ENCODE data around the gene CATSPERB.
"Not testable (repeated sequence)": the region's sequence is repeated elsewhere in the genome, so short reads cannot be mapped to it uniquely, and the experiment has no call there.

CATSPERB gene

DNA sequence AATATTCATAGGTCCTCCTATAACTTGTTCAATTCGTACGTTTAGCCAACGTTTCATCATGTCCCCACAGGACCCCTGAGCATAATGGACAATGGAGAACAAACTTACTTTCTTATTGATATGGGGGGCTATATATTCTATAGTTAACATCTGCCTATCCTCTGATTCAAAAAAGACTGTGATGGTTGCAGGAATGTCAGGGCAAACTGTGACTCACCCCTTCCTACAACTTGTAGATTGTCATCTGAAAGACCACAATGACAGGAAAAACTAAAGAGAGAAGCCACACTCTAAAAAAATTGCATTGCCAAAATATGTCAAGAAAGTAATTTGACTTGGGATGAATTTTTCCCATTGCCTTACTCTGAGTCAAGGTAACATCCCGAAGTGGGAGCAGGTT lies 50.8 kb downstream of the CATSPERB start (continued):
- no peak for TF ChIP-seq HOXA7 (CRISPR knock-in tag; IDR thresholded peaks at IDR 0.05; ENCODE audit: borderline replicate concordance)
- TF ChIP-seq, protein P1, sequence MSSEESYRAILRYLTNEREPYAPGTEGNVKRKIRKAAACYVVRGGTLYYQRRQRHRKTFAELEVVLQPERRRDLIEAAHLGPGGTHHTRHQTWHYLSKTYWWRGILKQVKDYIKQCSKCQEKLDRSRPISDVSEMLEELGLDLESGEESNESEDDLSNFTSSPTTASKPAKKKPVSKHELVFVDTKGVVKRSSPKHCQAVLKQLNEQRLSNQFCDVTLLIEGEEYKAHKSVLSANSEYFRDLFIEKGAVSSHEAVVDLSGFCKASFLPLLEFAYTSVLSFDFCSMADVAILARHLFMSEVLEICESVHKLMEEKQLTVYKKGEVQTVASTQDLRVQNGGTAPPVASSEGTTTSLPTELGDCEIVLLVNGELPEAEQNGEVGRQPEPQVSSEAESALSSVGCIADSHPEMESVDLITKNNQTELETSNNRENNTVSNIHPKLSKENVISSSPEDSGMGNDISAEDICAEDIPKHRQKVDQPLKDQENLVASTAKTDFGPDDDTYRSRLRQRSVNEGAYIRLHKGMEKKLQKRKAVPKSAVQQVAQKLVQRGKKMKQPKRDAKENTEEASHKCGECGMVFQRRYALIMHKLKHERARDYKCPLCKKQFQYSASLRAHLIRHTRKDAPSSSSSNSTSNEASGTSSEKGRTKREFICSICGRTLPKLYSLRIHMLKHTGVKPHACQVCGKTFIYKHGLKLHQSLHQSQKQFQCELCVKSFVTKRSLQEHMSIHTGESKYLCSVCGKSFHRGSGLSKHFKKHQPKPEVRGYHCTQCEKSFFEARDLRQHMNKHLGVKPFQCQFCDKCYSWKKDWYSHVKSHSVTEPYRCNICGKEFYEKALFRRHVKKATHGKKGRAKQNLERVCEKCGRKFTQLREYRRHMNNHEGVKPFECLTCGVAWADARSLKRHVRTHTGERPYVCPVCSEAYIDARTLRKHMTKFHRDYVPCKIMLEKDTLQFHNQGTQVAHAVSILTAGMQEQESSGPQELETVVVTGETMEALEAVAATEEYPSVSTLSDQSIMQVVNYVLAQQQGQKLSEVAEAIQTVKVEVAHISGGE (tag by site-specific recombination; conservative IDR thresholded peaks at IDR 0.05; ENCODE audit: low read depth) = no peak

DNA sequence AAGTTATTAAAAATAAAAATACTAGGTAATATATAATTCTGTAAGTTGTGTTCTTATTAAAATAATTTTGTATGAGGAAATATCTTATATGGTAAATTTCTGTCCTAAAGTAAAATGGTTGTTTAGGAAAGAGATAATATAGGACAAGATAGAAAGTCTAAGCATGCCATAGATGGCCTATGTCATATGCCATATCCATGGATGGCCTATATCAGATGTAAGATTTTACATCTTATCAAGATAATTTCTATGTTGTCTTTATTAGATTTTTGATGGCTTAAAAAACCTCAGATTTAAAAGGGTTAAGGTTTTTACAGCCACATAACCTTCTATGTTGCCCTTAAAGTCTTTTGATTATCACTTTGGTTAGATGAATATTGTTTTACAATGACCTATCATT lies 52.6 kb downstream of the CATSPERB start:
- H3K4me3 ChIP-seq (ENCODE audit: low read depth, low read length) = no peak overlapping the region
- TF ChIP-seq ZNF501 (tag by site-specific recombination; IDR thresholded peaks at IDR 0.05) = no peak
- no peak for TF ChIP-seq HOXA7 (CRISPR knock-in tag; IDR thresholded peaks at IDR 0.05; ENCODE audit: borderline replicate concordance)
- TF ChIP-seq ZNF747 (tag by site-specific recombination; IDR thresholded peaks at IDR 0.05) = no peak
- no peak for TF ChIP-seq MYNN (tag by site-specific recombination; IDR thresholded peaks at IDR 0.05; ENCODE audit: borderline replicate concordance)
- no peak for TF ChIP-seq ZNF292 (tag by site-specific recombination; IDR thresholded peaks at IDR 0.05; ENCODE audit: borderline replicate concordance, low read depth)
- TF ChIP-seq TCF7L2 (IDR thresholded peaks at IDR 0.05; ENCODE audit: borderline replicate concordance, low read depth, low read length) = no peak
- no peak for TF ChIP-seq ZFP41 (tag by site-specific recombination; IDR thresholded peaks at IDR 0.05; ENCODE audit: borderline replicate concordance)
- TF ChIP-seq SETDB1 (IDR thresholded peaks at IDR 0.05; ENCODE audit: insufficient read length, low read length) = peak; percentile 96
- TF ChIP-seq ZNF169 (tag by site-specific recombination; IDR thresholded peaks at IDR 0.05) = no peak
- TF ChIP-seq, protein P2, sequence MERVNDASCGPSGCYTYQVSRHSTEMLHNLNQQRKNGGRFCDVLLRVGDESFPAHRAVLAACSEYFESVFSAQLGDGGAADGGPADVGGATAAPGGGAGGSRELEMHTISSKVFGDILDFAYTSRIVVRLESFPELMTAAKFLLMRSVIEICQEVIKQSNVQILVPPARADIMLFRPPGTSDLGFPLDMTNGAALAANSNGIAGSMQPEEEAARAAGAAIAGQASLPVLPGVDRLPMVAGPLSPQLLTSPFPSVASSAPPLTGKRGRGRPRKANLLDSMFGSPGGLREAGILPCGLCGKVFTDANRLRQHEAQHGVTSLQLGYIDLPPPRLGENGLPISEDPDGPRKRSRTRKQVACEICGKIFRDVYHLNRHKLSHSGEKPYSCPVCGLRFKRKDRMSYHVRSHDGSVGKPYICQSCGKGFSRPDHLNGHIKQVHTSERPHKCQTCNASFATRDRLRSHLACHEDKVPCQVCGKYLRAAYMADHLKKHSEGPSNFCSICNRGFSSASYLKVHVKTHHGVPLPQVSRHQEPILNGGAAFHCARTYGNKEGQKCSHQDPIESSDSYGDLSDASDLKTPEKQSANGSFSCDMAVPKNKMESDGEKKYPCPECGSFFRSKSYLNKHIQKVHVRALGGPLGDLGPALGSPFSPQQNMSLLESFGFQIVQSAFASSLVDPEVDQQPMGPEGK (tag by site-specific recombination; IDR thresholded peaks at IDR 0.05) = no peak
- TF ChIP-seq ZNF549 (tag by site-specific recombination; IDR thresholded peaks at IDR 0.05) = peak; percentile 54
- peak; percentile 58; the same call in 1 of the 2 replicates for TF ChIP-seq TRIM28 (IDR thresholded peaks at IDR 0.05; ENCODE audit: borderline replicate concordance, low read length)
- CTCF ChIA-PET = no interaction called here
- POLR2A ChIA-PET = no interaction called here
- H3K27ac ChIP-seq (ENCODE audit: extremely low read depth, low read depth, low read length) = no peak overlapping the region
- H3K36me3 ChIP-seq (ENCODE audit: control insufficient read depth in 2 of 2, insufficient read depth in 1 of 2, low read length in 2 of 2) = no peaks in the 10 kb centered on the region
- no peaks in the 10 kb centered on the region for H3K4me1 ChIP-seq (ENCODE audit: control insufficient read depth, insufficient read depth, low read length)
- H3K9me3 ChIP-seq (ENCODE audit: control insufficient read depth, insufficient read depth, low read depth, low read length) = no peaks in the 10 kb centered on the region

DNA sequence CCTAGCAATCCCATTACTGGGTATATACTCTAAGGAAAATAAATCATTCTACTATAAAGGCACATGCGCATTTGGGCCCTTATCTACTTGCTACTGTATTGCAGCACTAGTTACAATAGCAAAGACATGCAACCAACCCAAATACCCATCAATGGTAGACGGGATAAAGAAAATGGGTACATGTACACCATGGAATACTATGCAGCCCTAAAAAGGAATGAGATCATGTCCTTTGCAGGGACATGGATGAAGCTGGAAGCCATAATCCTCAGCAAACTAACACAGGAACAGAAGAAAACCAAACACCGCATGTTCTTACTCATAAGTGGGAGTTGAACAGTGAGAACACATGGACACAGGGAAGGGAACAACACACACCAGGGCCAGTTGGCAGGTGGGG lies 54.2 kb downstream of the CATSPERB start:
- H3K9me3 ChIP-seq (ENCODE audit: control insufficient read depth, insufficient read depth, low read depth, low read length); H3K4me3 ChIP-seq (ENCODE audit: low read depth, low read length); POLR2A ChIA-PET; H3K36me3 ChIP-seq (ENCODE audit: control insufficient read depth in 2 of 2, insufficient read depth in 1 of 2, low read length in 2 of 2); H3K4me1 ChIP-seq (ENCODE audit: control insufficient read depth, insufficient read depth, low read length); H3K27ac ChIP-seq (ENCODE audit: extremely low read depth, low read depth, low read length): not testable (repeated sequence)
- CTCF ChIA-PET = interaction anchor here (0.6 kb wide), 1 partner anchor 232 kb away, joined by 3 read pairs; no protein-coding TSS in a partner anchor
- peak; percentile 72; the same call in 1 of the 2 replicates for TF ChIP-seq ZNF146 (tag by site-specific recombination; IDR thresholded peaks at IDR 0.05)

DNA sequence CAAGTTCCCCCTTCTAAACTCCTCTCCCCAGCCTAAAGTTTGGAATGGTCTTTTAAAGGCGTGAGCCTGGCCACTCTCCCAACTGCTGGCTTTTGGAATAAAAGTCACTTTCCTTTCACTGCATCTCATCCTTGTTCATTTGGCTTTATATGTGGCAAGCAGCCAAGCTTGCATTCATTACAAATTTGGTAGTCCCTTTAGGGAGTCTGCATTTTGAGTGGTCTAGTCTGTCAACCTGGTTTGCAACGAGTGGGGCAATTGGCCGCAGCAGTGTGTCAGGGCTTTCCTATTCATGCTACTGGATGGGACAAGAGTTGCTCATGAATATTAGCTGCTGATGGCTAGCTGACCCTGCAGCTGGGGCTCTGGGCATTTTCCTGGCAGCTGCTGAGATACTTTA lies 57.0 kb downstream of the CATSPERB start:
- POLR2A ChIA-PET = no interaction called here
- H3K9me3 ChIP-seq (ENCODE audit: control insufficient read depth, insufficient read depth, low read depth, low read length) = no peaks in the 10 kb centered on the region
- H3K36me3 ChIP-seq (ENCODE audit: control insufficient read depth in 2 of 2, insufficient read depth in 1 of 2, low read length in 2 of 2) = no peaks in the 10 kb centered on the region
- no peak overlapping the region for H3K4me3 ChIP-seq (ENCODE audit: low read depth, low read length)
- CTCF ChIA-PET = no interaction called here
- H3K4me1 ChIP-seq (ENCODE audit: control insufficient read depth, insufficient read depth, low read length) = no peaks in the 10 kb centered on the region
- no peak overlapping the region for H3K27ac ChIP-seq (ENCODE audit: extremely low read depth, low read depth, low read length)
- TF ChIP-seq ZNF433 (tag by site-specific recombination; IDR thresholded peaks at IDR 0.05; ENCODE audit: low read depth) = no peak
- TF ChIP-seq ZNF654 (tag by site-specific recombination; IDR thresholded peaks at IDR 0.05; ENCODE audit: low read depth) = no peak
- no peak for TF ChIP-seq ZNF350 (tag by site-specific recombination; IDR thresholded peaks at IDR 0.05)
- TF ChIP-seq, protein P3, sequence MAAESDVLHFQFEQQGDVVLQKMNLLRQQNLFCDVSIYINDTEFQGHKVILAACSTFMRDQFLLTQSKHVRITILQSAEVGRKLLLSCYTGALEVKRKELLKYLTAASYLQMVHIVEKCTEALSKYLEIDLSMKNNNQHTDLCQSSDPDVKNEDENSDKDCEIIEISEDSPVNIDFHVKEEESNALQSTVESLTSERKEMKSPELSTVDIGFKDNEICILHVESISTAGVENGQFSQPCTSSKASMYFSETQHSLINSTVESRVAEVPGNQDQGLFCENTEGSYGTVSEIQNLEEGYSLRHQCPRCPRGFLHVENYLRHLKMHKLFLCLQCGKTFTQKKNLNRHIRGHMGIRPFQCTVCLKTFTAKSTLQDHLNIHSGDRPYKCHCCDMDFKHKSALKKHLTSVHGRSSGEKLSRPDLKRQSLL (tag by site-specific recombination; IDR thresholded peaks at IDR 0.05) = no peak
- TF ChIP-seq, protein P4, sequence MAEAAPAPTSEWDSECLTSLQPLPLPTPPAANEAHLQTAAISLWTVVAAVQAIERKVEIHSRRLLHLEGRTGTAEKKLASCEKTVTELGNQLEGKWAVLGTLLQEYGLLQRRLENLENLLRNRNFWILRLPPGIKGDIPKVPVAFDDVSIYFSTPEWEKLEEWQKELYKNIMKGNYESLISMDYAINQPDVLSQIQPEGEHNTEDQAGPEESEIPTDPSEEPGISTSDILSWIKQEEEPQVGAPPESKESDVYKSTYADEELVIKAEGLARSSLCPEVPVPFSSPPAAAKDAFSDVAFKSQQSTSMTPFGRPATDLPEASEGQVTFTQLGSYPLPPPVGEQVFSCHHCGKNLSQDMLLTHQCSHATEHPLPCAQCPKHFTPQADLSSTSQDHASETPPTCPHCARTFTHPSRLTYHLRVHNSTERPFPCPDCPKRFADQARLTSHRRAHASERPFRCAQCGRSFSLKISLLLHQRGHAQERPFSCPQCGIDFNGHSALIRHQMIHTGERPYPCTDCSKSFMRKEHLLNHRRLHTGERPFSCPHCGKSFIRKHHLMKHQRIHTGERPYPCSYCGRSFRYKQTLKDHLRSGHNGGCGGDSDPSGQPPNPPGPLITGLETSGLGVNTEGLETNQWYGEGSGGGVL (tag by site-specific recombination; IDR thresholded peaks at IDR 0.05) = no peak
- TF ChIP-seq ZNF76 (tag by site-specific recombination; IDR thresholded peaks at IDR 0.05; ENCODE audit: borderline replicate concordance, low read depth) = no peak
- TF ChIP-seq ZNF138 (tag by site-specific recombination; IDR thresholded peaks at IDR 0.05; ENCODE audit: borderline replicate concordance) = no peak
- TF ChIP-seq ZNF10 (tag by site-specific recombination; IDR thresholded peaks at IDR 0.05) = no peak
- no peak for TF ChIP-seq ZNF610 (tag by site-specific recombination; IDR thresholded peaks at IDR 0.05; ENCODE audit: borderline replicate concordance)

Measured in HEK293 (cell line).